ENCODE results near the gene FOXI2.

- TF ChIP-seq CTCF (IDR thresholded peaks at IDR 0.05 in 2 of 3, conservative IDR thresholded peaks at IDR 0.05 in 1 of 3; ENCODE audit: insufficient read depth in 2 of 3, low read depth in 1 of 3, low read length in 3 of 3), result peak in 1 of 3 experiments; percentile 34; a peak in 2 of 6 replicates
- no peak for TF ChIP-seq SIRT6 (IDR thresholded peaks at IDR 0.05; ENCODE audit: low read depth, low read length)
- no peak for TF ChIP-seq POLR2AphosphoS5 (IDR thresholded peaks at IDR 0.05; ENCODE audit: control insufficient read depth, insufficient read depth, low read depth, low read length)
- no peak for TF ChIP-seq NR2C1 (IDR thresholded peaks at IDR 0.05)
- no peak for TF ChIP-seq NR2C1 (tag; IDR thresholded peaks at IDR 0.05)
- no peak for TF ChIP-seq ZFX (CRISPR knock-in tag; IDR thresholded peaks at IDR 0.05)
These were observed 21.1 kb upstream of the FOXI2 start for GRCh38 chr10:127715782-127716378.

All from K562 (cell line).